Stimulated activated CD4-positive, alpha-beta T cell treated with anti-CD3 and anti-CD28 coated beads, Interleukin-12 subunit alpha, Interleukin-12 subunit beta, amount 100 ng/mL, for 24 hours (primary cell): Measurements from ENCODE around the gene TMIGD1.

ENCODE experiments used
- DNase-seq, 2 experiments: peaks; one replicate each; pipeline ENCODE4 v3.0.0-alpha.2; 2020; ENCODE audit warnings: low read depth in 2 of 2

TMIGD1 gene

DNA sequence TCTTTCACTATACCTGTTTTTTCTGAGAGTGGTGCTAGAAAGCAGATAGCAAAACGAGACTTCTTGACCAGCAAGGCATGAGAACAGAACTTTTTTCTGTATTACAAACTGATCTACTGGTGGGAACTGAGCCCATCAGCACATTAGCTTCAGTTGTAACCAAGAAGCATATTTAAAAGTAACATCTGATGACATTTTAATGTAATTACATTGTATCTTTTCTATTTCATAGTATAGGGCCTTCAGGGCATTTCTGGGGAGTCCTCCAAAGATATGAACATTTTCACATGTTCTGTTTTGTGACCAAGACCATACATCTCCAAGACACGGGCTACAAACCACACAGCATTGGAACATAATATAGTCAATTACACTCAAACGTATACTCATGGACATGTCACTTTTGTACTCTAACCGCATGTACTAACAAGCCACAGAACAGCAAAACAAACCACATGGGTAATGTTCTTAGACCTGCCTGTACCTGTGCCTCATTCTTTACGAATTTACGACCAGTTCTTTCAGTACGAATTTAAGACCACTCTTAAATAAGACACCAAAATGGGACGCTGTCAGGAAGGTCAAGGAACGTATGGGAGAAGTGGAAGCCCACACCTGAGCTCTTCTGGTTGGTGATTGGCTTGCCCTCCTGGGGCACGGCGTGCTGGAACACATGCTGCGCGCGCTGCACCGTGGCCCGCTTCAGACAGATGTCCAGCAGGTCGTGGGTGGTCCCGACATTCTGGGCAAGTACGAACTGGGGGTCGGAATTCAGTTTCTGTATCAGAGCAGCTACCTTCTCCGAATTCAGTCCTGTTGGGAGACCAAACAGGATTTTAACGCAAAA, 42.9 kb downstream of the TMIGD1 start:
- DNase-seq = peak in 1 of 2 experiments; percentile 43

DNA sequence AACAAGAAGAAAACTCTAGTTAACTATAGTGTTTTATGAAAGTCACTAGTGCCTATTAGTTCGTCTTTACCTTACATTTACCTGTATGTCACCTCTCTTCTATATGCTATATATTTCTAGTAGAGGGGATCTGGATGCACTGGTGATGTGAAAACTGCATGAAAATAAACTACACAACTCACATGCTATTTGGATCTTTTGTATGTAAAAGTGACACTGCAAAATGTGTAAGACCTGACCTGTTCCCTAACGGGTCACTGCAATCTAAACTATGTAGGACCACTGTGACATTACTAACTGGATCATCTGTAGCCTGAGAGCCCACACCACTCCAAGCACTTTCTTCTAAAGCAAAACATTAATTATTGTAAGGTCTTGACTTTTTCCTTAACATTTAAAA, 43.8 kb downstream of the TMIGD1 start:
- no peak for DNase-seq

DNA sequence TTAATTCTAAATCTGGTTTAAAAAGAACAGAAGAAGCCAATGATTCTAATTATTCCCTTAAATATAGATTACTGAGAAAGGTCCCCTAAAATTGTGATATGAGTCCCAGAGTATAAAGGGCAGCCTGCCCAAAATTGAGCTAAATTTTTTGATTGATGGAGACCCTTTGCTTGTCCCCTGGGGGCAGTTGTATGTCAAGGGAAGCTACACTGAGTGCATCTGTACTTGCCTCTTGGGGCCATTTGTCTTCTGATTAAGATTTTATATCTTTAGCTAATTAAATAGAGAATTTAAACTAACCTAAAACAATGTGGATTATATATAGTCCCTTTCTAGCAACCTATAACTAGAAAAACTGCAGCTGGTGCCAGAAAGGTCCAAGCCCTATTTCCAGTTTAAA, 54.7 kb downstream of the TMIGD1 start:
- DNase-seq = no peak

DNA sequence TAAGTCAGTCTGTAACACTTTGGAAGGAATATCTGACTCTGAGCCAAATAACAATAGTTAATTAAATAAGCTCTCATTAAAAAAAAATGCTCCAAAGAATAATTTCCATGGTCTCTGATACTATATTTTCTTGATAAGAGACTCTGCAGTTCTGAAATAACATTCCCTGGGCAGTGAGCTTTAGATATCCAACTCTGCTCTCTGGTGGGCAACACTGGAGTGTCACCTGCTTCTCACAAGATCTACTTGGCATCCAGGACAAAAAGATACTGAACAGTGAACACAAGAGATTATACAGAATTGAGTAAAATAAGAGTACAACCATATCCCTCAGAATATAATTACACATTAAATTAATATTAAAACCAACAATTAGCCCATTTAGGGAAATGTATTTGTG, 55.8 kb downstream of the TMIGD1 start:
- no peak for DNase-seq

DNA sequence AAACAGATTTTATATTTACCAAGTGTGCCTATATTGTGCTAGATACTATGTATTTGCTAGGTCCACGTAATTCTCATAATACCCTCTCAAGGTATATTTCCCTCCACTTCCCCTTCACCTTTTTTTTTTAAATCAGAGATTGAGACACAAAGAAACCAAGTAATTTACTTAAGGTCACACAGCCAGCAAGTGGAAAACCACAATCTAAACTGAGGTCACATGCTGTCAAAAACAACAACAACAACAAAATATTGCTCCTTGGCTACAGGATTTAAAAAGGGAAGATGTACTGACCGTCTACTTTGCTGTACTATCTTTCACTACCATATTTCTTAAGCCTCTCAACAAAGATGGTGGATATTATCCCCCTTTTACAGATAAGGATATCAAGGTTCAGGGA, 57.9 kb downstream of the TMIGD1 start:
- no peak for DNase-seq

DNA sequence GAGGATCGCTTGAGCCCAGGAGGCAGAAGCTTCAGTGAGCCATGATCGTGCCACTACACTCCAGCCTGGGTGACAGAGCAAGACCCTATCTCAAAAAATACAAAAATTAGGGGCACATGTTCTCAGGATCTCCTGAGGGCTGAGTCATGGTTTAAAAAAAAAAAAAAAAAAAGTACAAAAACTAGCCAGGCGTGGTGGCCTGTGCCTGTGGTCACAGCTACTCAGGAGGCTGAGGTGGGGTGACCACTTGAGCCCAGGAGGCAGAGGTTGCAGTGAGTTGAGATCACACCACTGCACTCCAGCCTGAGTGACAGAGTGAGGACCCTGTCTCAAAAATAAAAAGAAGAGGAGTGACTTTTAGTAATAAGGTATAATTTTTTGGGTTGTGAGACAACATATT, 59.0 kb downstream of the TMIGD1 start:
- no peak for DNase-seq

DNA sequence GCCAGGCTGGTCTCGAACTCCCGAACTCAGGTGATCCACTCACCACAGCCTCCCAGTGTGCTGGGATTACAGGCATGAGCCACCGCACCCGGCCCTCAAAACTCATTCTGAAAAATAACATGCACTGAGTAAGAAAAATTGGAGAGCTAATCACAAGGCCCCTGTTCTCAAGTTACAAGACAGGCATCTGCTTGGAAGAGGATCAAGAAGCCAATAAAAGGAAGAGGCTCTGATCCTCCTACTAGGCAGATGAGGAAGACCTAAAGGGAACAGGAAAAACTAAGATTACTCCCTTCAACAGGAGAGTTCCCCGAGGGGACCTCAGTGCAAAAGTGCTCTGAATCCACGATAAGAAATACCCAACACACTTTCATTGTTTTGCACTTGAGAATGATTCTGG, 60.5 kb downstream of the TMIGD1 start:
- DNase-seq = no peak

DNA sequence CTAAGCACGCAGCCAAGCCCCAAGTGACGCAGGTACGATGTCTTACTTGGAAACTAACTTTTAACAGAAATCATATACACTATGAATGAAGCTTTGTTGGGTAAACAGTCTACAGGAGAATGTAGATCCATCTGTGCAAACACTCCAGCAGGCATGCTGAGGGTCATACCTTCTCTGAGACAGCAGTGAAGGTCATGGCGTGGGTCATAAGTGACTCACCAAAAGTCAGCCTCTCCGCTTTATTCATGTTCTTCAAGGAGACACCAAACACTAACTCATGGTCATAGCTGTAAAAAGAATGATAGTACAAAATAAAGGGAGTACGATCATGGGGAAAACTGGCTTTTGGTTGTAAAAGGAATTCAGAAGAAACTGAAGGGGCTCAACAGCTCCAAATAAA, 62.8 kb downstream of the TMIGD1 start:
- DNase-seq = no peak

DNA sequence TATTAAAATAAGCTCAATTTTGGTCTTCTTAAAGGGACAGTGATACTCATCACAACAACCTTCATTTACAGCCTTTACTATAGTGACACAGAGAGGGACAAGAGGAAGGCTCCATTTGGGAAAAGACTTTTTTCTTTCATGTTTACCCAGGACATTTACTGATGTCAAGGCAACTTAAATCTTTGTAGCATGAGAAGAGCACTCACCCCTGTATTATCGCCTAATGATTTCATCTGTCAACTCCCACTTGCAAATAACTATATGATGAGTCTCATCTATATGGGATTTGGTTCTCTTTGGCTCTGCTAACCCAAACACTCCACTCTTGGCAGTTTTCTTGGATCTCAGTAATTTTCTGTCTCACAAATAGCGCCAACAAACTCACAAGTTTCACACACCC, 66.2 kb downstream of the TMIGD1 start:
- no peak for DNase-seq
